Measurements from ENCODE around the gene OSBP2. TPM values are rescaled to one million over a fixed set of nuclear protein-coding genes. Genes with fewer than 3 reads are reported as not detected.

Gene OSBP2
- polyA plus RNA-seq, 2 of the 4 experiments (the other 2 are of a cell fraction) = 2.7 to 6.0 TPM

GRCh38 chr22:30785527-30785926, 90.9 kb downstream of the OSBP2 start:
- TF ChIP-seq PBX3 (IDR thresholded peaks at IDR 0.05) = no peak
- TF ChIP-seq E2F6 (IDR thresholded peaks at IDR 0.05; ENCODE audit: borderline replicate concordance, low read depth) = no peak
- no peak for TF ChIP-seq FOSL2 (IDR thresholded peaks at IDR 0.05)
- no peak for TF ChIP-seq FOSL2 (CRISPR knock-in tag; IDR thresholded peaks at IDR 0.05)
- no peak for TF ChIP-seq KDM5A (IDR thresholded peaks at IDR 0.05)
- no peak for TF ChIP-seq RFX5 (IDR thresholded peaks at IDR 0.05)
- TF ChIP-seq MAFK (IDR thresholded peaks at IDR 0.05; ENCODE audit: partially characterized antibody) = no peak
- TF ChIP-seq HOXA7 (CRISPR knock-in tag; IDR thresholded peaks at IDR 0.05) = no peak
- TF ChIP-seq ESRRA (IDR thresholded peaks at IDR 0.05; ENCODE audit: borderline replicate concordance, low read length) = no peak
- no peak for TF ChIP-seq FOXS1 (CRISPR knock-in tag; IDR thresholded peaks at IDR 0.05)
- no peak for TF ChIP-seq POLR2A (IDR thresholded peaks at IDR 0.05; ENCODE audit: low read length)
- TF ChIP-seq TP53 (CRISPR knock-in tag; IDR thresholded peaks at IDR 0.05) = no peak
- TF ChIP-seq MYC (IDR thresholded peaks at IDR 0.05; ENCODE audit: borderline replicate concordance, low read length) = no peak
- TF ChIP-seq CBX2 (IDR thresholded peaks at IDR 0.05; ENCODE audit: borderline replicate concordance, low read depth) = no peak
- TF ChIP-seq MAZ (IDR thresholded peaks at IDR 0.05; ENCODE audit: borderline replicate concordance, low read depth, low read length) = no peak
- TF ChIP-seq MAX (IDR thresholded peaks at IDR 0.05) = no peak
- TF ChIP-seq EHF (CRISPR knock-in tag; IDR thresholded peaks at IDR 0.05) = no peak
- TF ChIP-seq HES2 (IDR thresholded peaks at IDR 0.05) = no peak
- TF ChIP-seq ZC3H11A (IDR thresholded peaks at IDR 0.05) = no peak
- FAIRE-seq = no peak
- CTCF ChIA-PET = interaction anchor here (0.8 to 2.4 kb wide), 2 partner anchors 17 to 134 kb away, joined by 5 to 7 read pairs; no protein-coding TSS in a partner anchor
- no peak for ATAC-seq
- H3K4me2 ChIP-seq = no peak overlapping the region
- no peak overlapping the region for H3K4me3 ChIP-seq
- WGBS (ENCODE audit: missing lambda C conversion rate) = 82% methylated on average over 2 of the region's 2 CpGs
- POLR2A ChIA-PET = no interaction called here
- H3K27ac ChIP-seq = no peak overlapping the region
- DNase-seq (ENCODE audit: low read depth in 1 of 2, low spot score in 1 of 2) = no peak
- peaks cover 11% of the 10 kb centered on the region; the same call in 2 of the 3 replicates for H3K4me1 ChIP-seq
- H3K9me3 ChIP-seq = no peaks in the 10 kb centered on the region

GRCh38 chr22:30790366-30790765, 95.7 kb downstream of the OSBP2 start:
- ATAC-seq (no peak), FAIRE-seq (no peak), DNase-seq (ENCODE audit: low read depth in 1 of 2, low spot score in 1 of 2) (no peak)
- Histone ChIP-seq H3K27ac (no peak overlapping the region), H3K4me3 (no peak overlapping the region), H3K9me3 (no peaks in the 10 kb centered on the region), H3K4me1 (no peaks in the 10 kb centered on the region), H3K4me2 (no peak overlapping the region)
- 69% methylated on average over 2 of the region's 2 CpGs for WGBS (ENCODE audit: missing lambda C conversion rate)
- CTCF ChIA-PET = interaction anchor here (1.0 to 1.2 kb wide), 2 partner anchors 10 to 345 kb away, joined by 3 read pairs; no protein-coding TSS in a partner anchor
- no peak for TF ChIP-seq JUNB (IDR thresholded peaks at IDR 0.05)
- no peak for TF ChIP-seq HDAC2 (IDR thresholded peaks at IDR 0.05)
- TF ChIP-seq HES2 (IDR thresholded peaks at IDR 0.05) = no peak
- no peak for TF ChIP-seq PHF8 (IDR thresholded peaks at IDR 0.05; ENCODE audit: borderline replicate concordance, low read depth)
- TF ChIP-seq POLR2A (IDR thresholded peaks at IDR 0.05; ENCODE audit: low read length) = no peak
- no peak for TF ChIP-seq SMC3 (IDR thresholded peaks at IDR 0.05)
- no peak for TF ChIP-seq TP53 (CRISPR knock-in tag; IDR thresholded peaks at IDR 0.05)
- TF ChIP-seq CHD2 (IDR thresholded peaks at IDR 0.05; ENCODE audit: low read length, partially characterized antibody) = no peak
- TF ChIP-seq HEYL (CRISPR knock-in tag; IDR thresholded peaks at IDR 0.05) = no peak
- no peak for TF ChIP-seq EHF (CRISPR knock-in tag; IDR thresholded peaks at IDR 0.05)
- POLR2A ChIA-PET = no interaction called here

Measured in A549 (cell line).